HG02571 (cell line): ENCODE measurements around the gene PLCB2.

Experiments used
- ATAC-seq: cut with Tn5 transposase; IDR thresholded peaks from one replicate; pipeline ENCODE4 v1.9.1; 2021; ENCODE audit warnings: mild to moderate bottlenecking, moderate library complexity; ENCODE audit not compliant: unreplicated experiment

PLCB2 gene

DNA sequence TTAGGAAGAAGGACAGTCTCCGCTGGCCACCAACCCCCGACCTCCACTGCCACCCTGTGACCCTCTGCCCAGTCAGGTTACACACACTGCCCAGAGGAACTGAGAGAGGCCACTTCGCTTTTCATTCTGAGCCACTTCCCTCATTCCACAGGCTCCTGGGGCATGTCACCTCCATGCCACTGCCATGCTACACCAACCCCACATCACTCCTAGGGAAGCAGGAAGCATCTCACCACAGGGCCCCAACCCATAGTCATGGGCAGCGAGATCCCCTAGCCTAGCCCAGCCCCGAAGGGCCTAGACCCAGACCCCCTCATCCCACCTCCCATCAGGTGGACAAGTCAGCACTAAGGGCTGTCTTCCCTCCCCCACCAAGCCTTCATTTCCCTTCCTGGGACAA, 1.4 kb downstream of the PLCB2 start:
- no peak for ATAC-seq

DNA sequence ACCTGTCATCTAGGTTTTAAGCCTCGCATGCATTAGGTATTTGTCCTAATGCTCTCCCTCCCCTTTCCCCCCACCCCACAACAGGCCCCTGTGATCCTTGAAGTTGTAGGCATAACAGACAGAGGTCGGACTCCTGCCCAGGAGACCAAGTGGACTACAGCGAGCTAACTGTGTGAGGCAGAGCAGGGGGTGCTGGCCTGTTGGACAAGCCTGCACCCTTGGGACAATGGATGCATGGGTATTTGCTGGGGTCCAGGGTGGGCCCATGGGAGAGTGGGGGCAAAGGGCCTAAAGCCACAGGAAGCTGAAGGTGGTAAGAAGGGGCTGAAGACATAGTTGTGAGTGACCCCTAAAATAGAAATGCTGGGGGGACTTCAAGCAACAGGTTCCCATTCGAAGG, 2.5 kb downstream of the PLCB2 start:
- no peak for ATAC-seq

- no peak for ATAC-seq
These were observed 4.2 kb downstream of the PLCB2 start for GRCh38 chr15:40303576-40303975.

DNA sequence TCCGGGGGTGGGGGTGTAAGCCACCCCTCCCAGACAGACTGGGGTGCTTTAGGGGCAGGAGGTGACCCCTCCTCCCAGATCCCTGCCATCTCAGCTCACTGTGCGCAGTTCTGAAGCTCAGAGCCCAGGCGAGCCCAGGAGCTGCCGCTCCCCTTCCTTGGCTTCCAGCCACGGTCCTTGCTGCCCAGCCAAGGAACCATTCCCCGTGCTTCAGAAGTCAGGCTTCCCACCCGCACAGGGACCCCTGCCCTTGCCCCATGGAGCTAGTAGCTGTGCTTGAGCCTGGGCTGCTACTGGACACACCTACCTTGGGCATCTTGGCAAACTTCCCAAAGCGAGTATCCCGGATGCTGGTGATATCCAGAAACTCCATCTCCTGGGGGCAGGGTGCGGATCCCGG, 4.8 kb downstream of the PLCB2 start:
- ATAC-seq, result no peak

DNA sequence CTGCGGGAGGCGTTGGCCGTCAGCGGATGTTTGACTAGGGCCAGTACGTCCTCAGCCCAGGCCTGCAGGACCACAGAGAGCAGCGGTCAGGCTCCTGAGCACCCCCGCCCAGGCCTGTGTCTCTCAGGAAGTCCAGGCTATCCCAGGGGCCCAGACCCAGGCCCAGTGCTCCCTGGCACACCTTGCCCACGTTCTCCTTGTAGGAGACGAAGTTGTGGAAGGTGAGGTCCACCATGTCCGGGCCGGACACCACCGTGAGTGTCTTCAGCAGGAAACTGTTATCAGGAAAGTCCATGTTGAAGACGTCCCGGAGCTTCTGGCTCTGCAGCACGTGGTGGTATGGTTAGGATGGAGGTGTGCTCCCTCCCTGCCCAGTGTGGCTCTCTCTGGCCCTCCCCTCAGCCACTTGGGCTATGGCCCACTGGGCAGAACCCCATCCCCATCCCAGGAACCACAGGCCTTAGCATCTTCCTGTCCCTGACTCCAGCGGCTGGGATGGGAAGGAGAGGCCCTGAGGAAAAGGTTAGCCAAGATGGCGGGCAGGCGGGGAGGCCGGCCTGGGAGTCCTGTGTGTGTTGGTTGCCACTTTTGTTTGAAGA, 5.3 kb downstream of the PLCB2 start:
- ATAC-seq, result no peak

- no peak for ATAC-seq
These were observed 6.1 kb downstream of the PLCB2 start for GRCh38 chr15:40301467-40302179.

- ATAC-seq, result no peak
These were observed 7.0 kb downstream of the PLCB2 start for GRCh38 chr15:40300771-40301170.

- no peak for ATAC-seq
These were observed 7.4 kb downstream of the PLCB2 start for GRCh38 chr15:40300367-40300766.

DNA sequence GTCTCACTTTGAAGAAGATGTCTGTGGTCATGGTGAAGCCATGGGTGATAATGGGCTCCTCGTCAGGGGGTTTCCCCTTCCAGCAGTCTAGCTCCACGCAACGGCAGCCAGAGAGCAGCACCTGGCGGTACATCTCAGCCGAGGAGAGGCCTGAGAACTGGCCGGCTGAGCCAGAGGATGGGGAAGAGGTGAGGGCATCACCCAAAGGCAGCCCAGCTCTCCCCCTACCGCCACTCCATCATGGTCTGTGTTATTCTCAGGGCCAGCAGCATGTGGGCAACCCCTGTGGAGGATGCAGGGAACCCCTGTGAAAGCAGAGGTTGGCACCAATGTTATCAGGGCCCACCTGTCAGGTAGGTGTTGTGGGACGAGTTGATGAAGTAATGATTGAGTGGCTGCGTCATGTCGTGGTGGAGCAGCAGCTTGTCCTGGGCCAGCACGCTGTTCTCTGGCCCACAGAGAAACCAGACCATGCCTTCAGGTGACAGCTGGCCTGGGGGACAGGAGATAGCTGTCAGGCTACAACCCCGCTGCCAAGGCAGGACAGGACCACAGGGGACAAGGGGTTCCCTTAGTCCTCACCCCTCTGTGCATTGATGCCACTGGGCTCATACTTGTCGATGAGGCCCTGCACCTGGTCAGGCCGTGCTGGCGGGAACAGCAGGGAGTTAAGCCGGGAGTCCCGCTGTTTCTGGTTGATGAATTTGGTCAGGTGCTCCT, 9.4 kb downstream of the PLCB2 start:
- ATAC-seq, result no peak

GRCh38 chr15:40297356-40297755, 10.4 kb downstream of the PLCB2 start:
- no peak for ATAC-seq

DNA sequence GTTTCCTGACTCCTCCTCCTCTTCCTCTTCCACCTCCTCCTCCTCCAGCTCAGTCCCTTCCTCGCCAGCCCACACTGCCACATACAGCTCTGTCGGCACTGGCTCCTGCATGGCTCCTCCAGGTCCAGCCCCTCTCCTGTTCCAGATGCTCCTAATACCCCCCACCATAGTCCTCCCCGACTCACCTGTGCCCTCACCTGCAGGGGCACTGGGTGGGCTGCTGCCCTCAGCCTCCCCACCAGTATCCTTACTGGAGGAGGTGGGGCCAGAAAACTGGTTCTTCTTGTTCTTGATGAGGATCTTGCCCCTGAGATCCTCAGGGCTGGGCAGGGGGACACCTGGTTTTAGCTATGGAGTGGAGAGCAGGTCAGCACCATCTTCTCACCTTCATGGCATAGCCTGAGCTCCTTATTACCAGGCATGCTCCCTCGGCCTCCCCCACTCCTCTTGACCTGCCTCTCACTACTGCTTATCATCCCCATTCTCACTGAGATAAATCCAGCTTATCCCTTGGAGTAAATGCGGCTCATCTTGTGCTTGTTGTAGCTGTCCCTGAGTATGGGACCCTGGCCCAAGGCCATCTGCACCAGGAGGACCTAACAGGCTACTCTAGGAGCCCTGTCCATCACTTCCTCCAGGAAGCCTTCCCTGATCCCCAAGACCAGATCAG, 11.0 kb downstream of the PLCB2 start:
- no peak for ATAC-seq

DNA sequence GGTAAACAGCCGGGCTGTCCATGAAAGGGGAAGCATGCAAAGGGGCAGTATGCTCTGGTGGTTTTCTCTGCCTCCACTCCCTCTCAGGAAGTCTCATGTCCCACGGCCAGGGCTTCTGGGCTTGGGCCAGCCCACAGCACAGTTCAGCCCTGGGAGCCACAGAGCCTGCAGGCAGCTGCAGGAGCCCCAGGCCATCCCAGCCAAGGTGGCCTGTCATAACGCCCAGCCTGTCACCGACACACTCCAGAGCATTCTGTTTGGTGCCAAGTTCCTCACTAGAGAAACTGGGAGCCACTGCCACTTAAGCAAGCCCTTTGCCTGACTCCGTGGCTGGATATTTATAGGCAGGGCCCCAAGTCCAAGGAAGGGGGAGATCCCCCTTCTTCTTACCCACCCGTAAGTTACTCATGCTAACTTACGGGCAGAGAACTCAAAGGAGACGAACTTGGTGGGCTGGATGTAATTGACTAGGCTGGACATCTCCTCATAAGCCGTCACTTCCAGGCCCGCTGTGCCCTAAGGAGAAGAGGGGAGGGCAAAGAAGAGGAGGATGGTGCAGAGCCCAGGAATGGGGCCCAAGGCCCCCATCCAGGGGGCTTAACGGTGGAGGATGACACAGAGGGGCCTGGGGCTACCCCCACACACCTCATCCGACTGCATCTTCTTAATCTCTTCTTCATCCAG, 11.7 kb downstream of the PLCB2 start:
- no peak for ATAC-seq

- no peak for ATAC-seq
These were observed 12.4 kb downstream of the PLCB2 start for GRCh38 chr15:40295297-40295696.

DNA sequence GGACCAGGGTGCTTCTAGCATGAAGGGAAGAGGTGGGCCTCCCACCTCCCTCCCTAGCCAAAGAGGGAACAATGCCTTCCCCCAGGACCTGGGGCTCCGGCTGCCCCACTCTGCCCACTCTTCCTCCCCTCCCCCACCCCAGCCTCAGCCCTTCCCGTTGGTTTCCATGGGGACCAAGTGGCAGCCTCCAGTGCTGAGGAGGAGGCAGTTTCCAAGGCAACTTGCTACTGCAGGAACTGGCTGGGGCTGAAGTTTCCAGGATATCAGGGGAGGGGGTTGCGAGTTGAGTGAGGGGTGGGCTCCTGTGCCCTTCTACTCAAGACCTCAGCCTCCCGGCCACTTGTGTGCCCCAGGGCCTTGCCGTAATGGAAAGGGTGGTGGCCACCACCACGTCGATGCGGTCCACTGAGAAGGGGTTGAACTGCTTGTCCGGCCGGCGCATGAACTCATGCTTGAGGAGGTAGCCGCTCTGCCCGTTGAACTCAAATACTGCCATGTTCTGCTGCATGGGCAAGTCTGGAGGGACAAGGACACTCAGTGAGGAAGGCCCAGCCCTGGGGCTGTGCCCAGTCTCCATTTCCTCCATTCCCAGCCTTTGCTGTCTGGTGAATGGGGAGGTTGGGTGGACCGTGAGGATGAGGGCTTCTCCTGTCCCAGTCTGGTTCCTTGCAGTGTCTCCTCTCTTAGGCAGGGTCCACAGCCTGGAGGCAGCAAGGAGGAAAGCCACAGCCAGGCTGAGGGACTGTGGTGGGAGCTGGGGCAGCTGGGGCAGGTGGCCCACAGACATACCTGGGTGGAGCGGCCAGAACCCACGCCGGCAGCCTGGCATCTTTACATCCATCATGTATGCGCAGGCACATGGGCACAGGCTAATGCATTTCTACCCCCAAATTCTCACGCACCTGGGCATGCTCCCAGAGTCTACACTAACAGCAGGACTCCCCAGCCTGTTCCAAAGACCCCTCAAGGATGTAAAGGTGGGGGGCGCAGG, 13.5 kb downstream of the PLCB2 start:
- no peak for ATAC-seq

GRCh38 chr15:40293006-40293405, 14.7 kb downstream of the PLCB2 start:
- no peak for ATAC-seq

DNA sequence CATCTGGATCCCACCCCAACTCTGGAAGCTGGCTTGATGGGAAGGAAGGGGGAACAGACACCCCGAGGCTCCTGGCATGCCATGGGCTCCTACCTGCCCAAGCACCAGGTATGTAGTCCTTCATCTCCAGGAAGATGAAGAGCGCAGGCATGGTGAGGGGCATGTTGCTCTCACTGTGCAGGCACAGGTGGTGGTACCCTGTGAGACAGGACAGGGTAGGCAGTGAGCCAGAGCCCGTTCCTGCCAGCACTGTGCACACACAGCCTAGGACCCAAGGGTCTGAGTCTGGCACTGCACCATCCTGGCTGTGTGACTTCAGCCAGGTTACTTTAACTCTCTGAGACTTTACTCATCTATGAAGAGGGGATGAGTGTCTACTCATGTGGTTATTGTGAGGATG, 15.5 kb downstream of the PLCB2 start:
- ATAC-seq, result no peak

- ATAC-seq, result no peak
These were observed 16.7 kb downstream of the PLCB2 start for GRCh38 chr15:40290918-40291574.

DNA sequence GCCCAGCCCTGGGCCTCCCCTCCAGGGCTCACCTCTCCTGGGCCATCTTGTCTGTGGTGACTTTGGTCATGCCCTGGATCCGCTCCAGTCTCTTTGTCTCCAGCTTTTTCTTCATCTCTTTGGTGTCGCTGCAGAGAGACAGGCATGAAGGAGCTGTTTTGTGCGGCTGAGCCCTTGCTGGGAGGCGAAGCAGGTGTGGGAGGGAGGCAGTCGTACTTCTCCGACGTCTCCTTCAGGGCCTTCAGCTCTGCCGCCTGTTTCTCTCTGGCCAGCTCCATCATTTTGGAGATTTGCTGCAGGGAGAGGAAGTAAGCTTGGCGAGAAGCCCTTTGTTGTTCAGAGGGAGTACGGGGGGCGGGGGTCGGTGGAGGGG, 17.2 kb downstream of the PLCB2 start:
- no peak for ATAC-seq

GRCh38 chr15:40289140-40289775, 18.5 kb downstream of the PLCB2 start:
- no peak for ATAC-seq
